GM12878 (cell line): ENCODE measurements around the gene CNN3. TPM values are rescaled to one million over a fixed set of nuclear protein-coding genes. Genes with fewer than 3 reads are reported as not detected.
"Not testable (repeated sequence)": the region's sequence is repeated elsewhere in the genome, so short reads cannot be mapped to it uniquely, and the experiment has no call there.

ENCODE experiments used
- ATAC-seq: fragments of 200-7000 bp; cut with Tn5 transposase; 3 replicates; pipeline ENCODE4 v1.9.1; 2020; ENCODE audit warnings: mild to moderate bottlenecking, moderate library complexity
- BruUV-seq: library from RNA; stranded (reverse); fragments of 400-500 nt; replicated peaks from 2 replicates; lab custom pipeline; 2021; lab: Mats Ljungman, UMichigan
- CTCF ChIA-PET: fragments of 300-600 bp; sonication (Branson Sonifier 250); formaldehyde crosslinking; extraction: SDS; loops from one replicate; lab custom pipeline; 2021; ENCODE audit warnings: inconsistent platforms; lab: Yijun Ruan, JAX
- POLR2A ChIA-PET: fragments of 350-600 bp; formaldehyde crosslinking; extraction: SDS; loops from one replicate; lab custom pipeline; 2021; ENCODE audit warnings: inconsistent platforms; lab: Charles Lee
- RAD21 ChIA-PET: fragments of 300-600 bp; sonication (Branson Sonifier 250); formaldehyde crosslinking; loops from one replicate; lab custom pipeline; 2023; ENCODE audit warnings: antibody characterized with exemption; ENCODE audit not compliant: unreplicated experiment; lab: Charles Lee
- SMC1A ChIA-PET: fragments of 300-600 bp; sonication (Branson Sonifier 250); formaldehyde crosslinking; loops from one replicate; lab custom pipeline; 2023; ENCODE audit not compliant: unreplicated experiment, uncharacterized antibody; lab: Charles Lee
- DNase-seq: peaks from one replicate; pipeline ENCODE4 v3.0.0-alpha.2; 2011; ENCODE audit warnings: low read depth, low spot score
- FAIRE-seq: peaks from 3 replicates; lab custom pipeline; 2011; peaks lifted over from hg19 to GRCh38; lab: Jason Lieb, UNC
- H2AFZ ChIP-seq: 2 replicates; pipeline ENCODE4 v1.6.0; 2011; ENCODE audit warnings: low read depth, low read length, control low read depth; ENCODE audit not compliant: control insufficient read depth
- H3K27ac ChIP-seq: 2 replicates; pipeline ENCODE4 v1.5.1; 2011; ENCODE audit warnings: control low read depth; ENCODE audit not compliant: control insufficient read depth, insufficient read depth
- H3K27me3 ChIP-seq, 2 experiments: replicated peaks in 1 of 2; 2 replicates each; pipeline versions ENCODE4 v1.6.0 to v1.6.1; 2011; ENCODE audit warnings: low read length in 1 of 2; ENCODE audit not compliant: control insufficient read depth in 2 of 2, insufficient read depth in 2 of 2
- H3K36me3 ChIP-seq, 2 experiments: 2 replicates each; pipeline ENCODE4 v1.5.1; 2011; ENCODE audit warnings: low read length in 1 of 2; ENCODE audit not compliant: control insufficient read depth in 2 of 2, insufficient read depth in 2 of 2
- H3K4me1 ChIP-seq: 2 replicates; pipeline ENCODE4 v1.6.1; 2011; ENCODE audit warnings: mild to moderate bottlenecking, low read length, moderate library complexity, mixed read lengths; ENCODE audit not compliant: control insufficient read depth, insufficient read depth
- H3K4me2 ChIP-seq: 2 replicates; pipeline ENCODE4 v1.6.0; 2011; ENCODE audit warnings: control low read depth; ENCODE audit not compliant: control insufficient read depth, insufficient read depth
- H3K4me3 ChIP-seq: fragments of 200-600 bp; sonication (generic); 2 replicates; pipeline ENCODE4 v1.5.1; 2016
- H3K79me2 ChIP-seq: 2 replicates; pipeline ENCODE4 v1.6.0; 2011; ENCODE audit warnings: low read length; ENCODE audit not compliant: control insufficient read depth, insufficient read depth
- H3K9ac ChIP-seq: 2 replicates; pipeline ENCODE4 v1.8.0; 2011; ENCODE audit warnings: low read length, control low read depth, mixed read lengths; ENCODE audit not compliant: control insufficient read depth, insufficient read depth
- H3K9me3 ChIP-seq: replicated peaks from 3 replicates; pipeline ENCODE4 v1.5.1; 2011; ENCODE audit warnings: mild to moderate bottlenecking, low read length; ENCODE audit not compliant: control insufficient read depth, insufficient read depth
- H4K20me1 ChIP-seq: 2 replicates; pipeline ENCODE4 v1.6.0; 2011; ENCODE audit not compliant: control insufficient read depth, insufficient read depth
- ZBED1 ChIP-seq: IDR thresholded peaks from 2 replicates; pipeline ENCODE4 v1.6.1; 2016; ENCODE audit warnings: borderline replicate concordance
- whole genome bisulfite sequencing: methylation state at CpG from one replicate; pipeline ENCODE4 v1.1.6; 2016; ENCODE audit warnings: low lambda C conversion rate; ENCODE audit not compliant: insufficient replicate concordance, insufficient coverage; ENCODE audit errors: missing lambda C conversion rate; 5-methylcytosine and 5-hydroxymethylcytosine counted together
- in situ Hi-C: fragments of 300-500 bp; cut with MboI; formaldehyde crosslinking; loops from 9 replicates; pipeline ENCODE4 v1.14.3; 2018; ENCODE audit warnings: mixed read lengths
- intact Hi-C: fragments of 100-400 bp; cut with micrococcal nuclease; formaldehyde crosslinking; loops from one replicate; pipeline ENCODE4 v1.14.2; 2022; ENCODE audit not compliant: unreplicated experiment
- polyA plus RNA-seq, 11 experiments: library from polyadenylated mRNA; depleted of rRNA in 4 of 11; unstranded in 6 of 11; stranded (reverse) in 5 of 11; fragments of >200 nt; fragmentation: Nextera tagmentation in 4 of 11; fragmentation: Illumina TruSeq in 1 of 11; extraction: Ambion mirVana in 4 of 11; extraction: Trizol in 1 of 11; gene quantifications; 1 replicate in 1 of 11; 2 replicates in 10 of 11; pipeline versions ENCODE4 v1.2.1 to v1.2.3, GENCODE V29; 2011 to 2016; ENCODE audit warnings: inconsistent platforms in 2 of 11, missing spikeins in 2 of 11, low read depth in 1 of 11
- total RNA-seq, 4 experiments: library from RNA; depleted of rRNA in 3 of 4; stranded (reverse); fragments of >200 nt in 3 of 4; fragmentation: Illumina TruSeq in 1 of 4; extraction: Trizol in 1 of 4; gene quantifications; 2 replicates each; pipeline versions ENCODE4 v1.2.1 to v1.2.3, GENCODE V29; 2013 to 2021
- TF ChIP-seq, protein P1 (sequence below): fragments of 150-350 bp; IDR thresholded peaks from 2 replicates; pipeline ENCODE4 v1.6.1; 2014; ENCODE audit warnings: mild to moderate bottlenecking, low read depth, low read length

Gene CNN3
- total and polyA plus RNA-seq, 10 of the 15 experiments (the other 5 are each of a cell fraction or from before 2014, with no cell fraction given): 0.20 to 48.4 (median 34.3) TPM

DNA sequence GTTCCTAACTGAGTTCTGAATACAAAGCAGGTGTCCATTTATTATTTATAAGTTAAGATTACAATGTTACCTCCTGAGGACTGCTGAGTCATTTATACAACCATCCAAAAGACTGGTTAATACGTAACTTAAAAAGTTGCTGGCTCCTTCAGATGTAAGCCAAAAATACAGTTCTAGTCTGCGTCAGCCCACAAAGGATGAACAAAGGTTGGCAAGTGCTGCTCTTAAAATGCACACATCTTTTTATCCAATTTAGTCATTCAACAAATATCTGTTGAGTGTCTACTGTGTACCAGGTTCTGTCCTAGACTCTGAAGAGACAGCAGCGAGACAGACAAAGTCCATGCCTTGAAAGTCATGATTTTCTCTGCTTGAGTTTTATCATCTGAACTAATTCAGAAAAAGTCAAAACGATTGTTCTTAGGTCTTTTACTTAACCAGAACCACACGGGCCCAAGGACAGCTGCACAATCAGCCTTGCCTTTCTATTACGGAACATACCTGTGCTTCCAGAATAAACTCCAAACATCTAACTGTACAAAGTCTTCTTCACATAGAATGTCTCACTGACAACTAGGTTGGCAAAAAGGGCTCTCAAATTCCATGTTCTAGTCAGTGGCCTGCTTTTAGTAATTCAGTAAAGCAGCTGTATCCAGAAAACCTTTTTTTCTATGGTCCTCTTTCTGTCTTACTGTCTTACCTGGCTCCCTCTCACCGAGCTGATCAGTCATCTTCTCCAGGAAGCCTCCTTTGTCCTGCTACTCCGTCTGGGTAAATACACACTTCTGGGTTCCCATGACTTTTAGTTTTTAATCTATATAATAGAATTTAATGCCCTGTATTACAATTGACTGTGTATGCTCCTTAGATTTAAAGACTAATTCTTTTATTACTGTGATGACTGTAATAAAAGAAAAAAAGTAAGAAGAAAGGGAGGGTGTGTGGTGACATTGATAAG, 15.5 kb upstream of the CNN3 start (continued):
- TF ChIP-seq, protein P1, sequence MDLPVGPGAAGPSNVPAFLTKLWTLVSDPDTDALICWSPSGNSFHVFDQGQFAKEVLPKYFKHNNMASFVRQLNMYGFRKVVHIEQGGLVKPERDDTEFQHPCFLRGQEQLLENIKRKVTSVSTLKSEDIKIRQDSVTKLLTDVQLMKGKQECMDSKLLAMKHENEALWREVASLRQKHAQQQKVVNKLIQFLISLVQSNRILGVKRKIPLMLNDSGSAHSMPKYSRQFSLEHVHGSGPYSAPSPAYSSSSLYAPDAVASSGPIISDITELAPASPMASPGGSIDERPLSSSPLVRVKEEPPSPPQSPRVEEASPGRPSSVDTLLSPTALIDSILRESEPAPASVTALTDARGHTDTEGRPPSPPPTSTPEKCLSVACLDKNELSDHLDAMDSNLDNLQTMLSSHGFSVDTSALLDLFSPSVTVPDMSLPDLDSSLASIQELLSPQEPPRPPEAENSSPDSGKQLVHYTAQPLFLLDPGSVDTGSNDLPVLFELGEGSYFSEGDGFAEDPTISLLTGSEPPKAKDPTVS: no peak
- no peak for TF ChIP-seq ZBED1
- TF ChIP-seq, all 136 proteins: peak for 0

DNA sequence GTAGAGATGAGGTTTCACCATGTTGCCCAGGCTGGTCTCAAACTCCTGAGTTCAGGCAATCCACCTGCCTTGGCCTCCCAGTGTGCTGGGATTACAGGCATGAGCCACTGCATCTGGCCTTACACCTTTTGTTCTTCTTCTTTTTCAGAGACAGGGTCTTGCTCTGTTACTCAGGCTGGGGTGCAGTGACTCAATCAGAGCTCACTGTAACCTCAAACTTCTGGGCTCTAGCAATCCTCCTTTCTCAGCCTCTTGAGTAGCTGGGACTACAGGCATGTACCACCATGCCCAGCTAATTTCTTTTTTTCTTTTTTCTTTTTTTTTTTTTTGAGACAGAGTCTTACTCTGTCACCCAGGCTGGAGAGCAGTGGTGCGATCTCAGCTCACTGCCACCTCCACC, 14.6 kb upstream of the CNN3 start:
- in situ Hi-C loops, H2AFZ ChIP-seq, CTCF ChIA-PET, FAIRE-seq, H3K4me2 ChIP-seq, SMC1A ChIA-PET, H3K27ac ChIP-seq, ATAC-seq, DNase-seq, H3K4me3 ChIP-seq, H3K9me3 ChIP-seq, intact Hi-C loops, H3K9ac ChIP-seq, H3K36me3 ChIP-seq, H4K20me1 ChIP-seq, POLR2A ChIA-PET, H3K79me2 ChIP-seq, BruUV-seq, RAD21 ChIA-PET, H3K4me1 ChIP-seq, H3K27me3 ChIP-seq: not testable (repeated sequence)
- no CpG with 5 or more reads among the region's 1 CpG for WGBS
